ENCODE results near the gene PAF1.

PAF1 gene

DNA sequence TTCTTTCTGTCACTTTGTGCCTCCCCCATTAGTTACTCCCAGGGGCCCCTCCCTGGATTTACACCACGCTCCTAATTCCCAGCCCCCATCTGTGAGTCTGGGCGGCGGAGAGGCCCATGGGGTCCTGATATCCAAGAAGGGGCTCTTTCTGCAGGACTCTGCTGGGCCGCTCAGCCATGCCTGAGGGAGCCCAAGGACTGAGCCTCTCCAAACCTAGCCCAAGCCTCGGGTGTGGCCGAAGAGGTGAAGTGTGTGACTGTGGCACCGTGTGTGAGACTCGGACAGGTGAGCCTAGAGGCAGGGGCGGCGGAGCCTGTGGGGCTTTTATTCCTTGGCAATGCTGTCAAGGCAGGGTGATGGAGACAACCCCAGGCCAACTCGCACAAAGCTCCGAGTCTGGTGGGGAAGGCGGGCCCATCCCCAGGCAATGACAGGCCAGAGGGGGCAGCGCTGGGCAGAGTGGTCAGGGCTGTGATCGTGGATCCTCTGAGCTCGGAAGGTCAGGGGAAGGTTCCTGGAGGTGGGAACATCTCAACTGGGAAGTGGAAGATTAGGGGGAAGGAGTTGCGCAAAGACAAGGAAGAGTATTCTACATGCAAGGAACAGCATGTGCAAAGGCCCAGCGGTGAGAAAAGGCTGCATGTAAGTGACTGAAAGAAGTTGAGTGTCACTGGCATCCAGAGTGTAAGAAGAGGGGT, 23.2 kb upstream of the PAF1 start:
- DNase-seq = peak; percentile 59
- WGBS (ENCODE audit: extremely low coverage, insufficient coverage, low lambda C conversion rate) = no CpG with 5 or more reads among the region's 18 CpGs
- peak overlapping the region; percentile 98 for H3K4ac ChIP-seq (ENCODE audit: low read depth, low read length)

DNA sequence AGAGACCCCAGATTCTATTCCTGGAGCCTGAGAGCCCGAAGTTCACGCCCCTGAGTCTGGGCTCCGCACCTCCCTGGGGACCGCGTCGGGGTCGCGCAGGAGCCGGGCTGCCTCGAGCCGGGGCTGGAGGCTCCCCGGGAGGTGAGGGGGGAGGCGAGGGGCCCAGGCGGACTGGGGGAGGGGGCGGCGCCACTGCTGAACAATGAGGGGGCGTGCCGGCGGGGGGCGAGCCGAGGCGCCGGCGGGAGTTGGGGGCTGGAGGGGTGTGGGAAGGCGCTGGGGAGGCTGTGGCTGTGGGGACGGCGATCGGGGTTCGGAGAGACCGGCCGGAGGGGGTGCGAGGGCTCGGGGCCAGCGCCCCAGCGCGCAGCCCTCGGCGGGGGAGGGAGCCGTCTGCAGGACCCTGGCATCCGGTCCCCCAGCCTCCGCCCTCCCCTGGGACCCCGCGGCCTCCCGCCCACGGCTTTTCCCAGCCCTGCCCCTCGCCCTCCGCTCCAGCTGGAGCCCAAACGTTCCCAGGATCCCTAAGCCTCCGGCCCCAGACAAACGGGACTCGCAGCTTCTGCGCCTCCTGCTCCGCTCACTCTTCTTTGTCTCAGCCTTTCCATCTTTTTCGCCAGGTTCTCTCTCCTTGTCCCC, 22.5 kb upstream of the PAF1 start:
- H3K79me1 ChIP-seq (ENCODE audit: low read length) = peaks cover 20% of the 10 kb centered on the region
- H3K27me3 ChIP-seq (ENCODE audit: insufficient read depth, low read length, poor library complexity) = no peaks in the 10 kb centered on the region
- peak overlapping the region; percentile 73 for H2BK120ac ChIP-seq (ENCODE audit: low read depth, low read length)
- H2BK15ac ChIP-seq (replicated peaks; ENCODE audit: low read depth) = no peak overlapping the region
- H3K23ac ChIP-seq (ENCODE audit: low read length) = peak overlapping the region; percentile 29
- no peak overlapping the region for H4K5ac ChIP-seq (ENCODE audit: low read length)
- H4K8ac ChIP-seq (ENCODE audit: low read depth, low read length) = peak overlapping the region; percentile 78
- peak overlapping the region; percentile 88 for H3K27ac ChIP-seq (ENCODE audit: low read depth, low read length)
- peak overlapping the region; percentile 70 for H3K4me2 ChIP-seq (ENCODE audit: low read length)
- H2BK5ac ChIP-seq (ENCODE audit: low read length) = peak overlapping the region; percentile 96
- DNase-seq = peak; percentile 63
- peak overlapping the region; percentile 98 for H3K4ac ChIP-seq (ENCODE audit: low read depth, low read length)
- peak overlapping the region; percentile 98 for H3K9ac ChIP-seq (ENCODE audit: low read length)
- peak overlapping the region; percentile 20 for H2AK5ac ChIP-seq (ENCODE audit: low read length)
- no peaks in the 10 kb centered on the region for H3K36me3 ChIP-seq (ENCODE audit: control insufficient read depth, insufficient read depth, low read length)
- peak overlapping the region; percentile 86 for H3K56ac ChIP-seq (ENCODE audit: low read length)
- WGBS (ENCODE audit: extremely low coverage, insufficient coverage, low lambda C conversion rate) = no CpG with 5 or more reads among the region's 54 CpGs
- peak overlapping the region; percentile 98 for H3K18ac ChIP-seq (ENCODE audit: low read length)
- H3K4me3 ChIP-seq (ENCODE audit: low read length) = peak overlapping the region; percentile 84
- H3K79me2 ChIP-seq (ENCODE audit: control insufficient read depth, insufficient read depth, low read length) = peaks cover 36% of the 10 kb centered on the region
- H3K4me1 ChIP-seq (ENCODE audit: control insufficient read depth, low read depth, low read length) = peaks cover 16% of the 10 kb centered on the region

More for the DNA sequence above, 23.2 kb upstream of the PAF1 start:
- no peak overlapping the region for H2BK5ac ChIP-seq (ENCODE audit: low read length)
- no peak overlapping the region for H4K8ac ChIP-seq (ENCODE audit: low read depth, low read length)
- no peak overlapping the region for H2BK120ac ChIP-seq (ENCODE audit: low read depth, low read length)
- peak overlapping the region; percentile 29 for H3K23ac ChIP-seq (ENCODE audit: low read length)
- peaks cover 22% of the 10 kb centered on the region for H3K79me1 ChIP-seq (ENCODE audit: low read length)
- H3K79me2 ChIP-seq (ENCODE audit: control insufficient read depth, insufficient read depth, low read length) = peaks cover 31% of the 10 kb centered on the region
- H3K56ac ChIP-seq (ENCODE audit: low read length) = peak overlapping the region; percentile 86
- H3K4me2 ChIP-seq (ENCODE audit: low read length) = peak overlapping the region; percentile 56
- H3K18ac ChIP-seq (ENCODE audit: low read length) = peak overlapping the region; percentile 98
- peaks cover 5% of the 10 kb centered on the region for H3K36me3 ChIP-seq (ENCODE audit: control insufficient read depth, insufficient read depth, low read length)
- peak overlapping the region; percentile 88 for H3K27ac ChIP-seq (ENCODE audit: low read depth, low read length)
- no peak overlapping the region for H2BK15ac ChIP-seq (replicated peaks; ENCODE audit: low read depth)
- peak overlapping the region; percentile 20 for H2AK5ac ChIP-seq (ENCODE audit: low read length)
- peaks cover 12% of the 10 kb centered on the region for H3K4me1 ChIP-seq (ENCODE audit: control insufficient read depth, low read depth, low read length)
- H3K4me3 ChIP-seq (ENCODE audit: low read length) = peak overlapping the region; percentile 84
- peak overlapping the region; percentile 98 for H3K9ac ChIP-seq (ENCODE audit: low read length)
- no peaks in the 10 kb centered on the region for H3K27me3 ChIP-seq (ENCODE audit: insufficient read depth, low read length, poor library complexity)
- no peak overlapping the region for H4K5ac ChIP-seq (ENCODE audit: low read length)

DNA sequence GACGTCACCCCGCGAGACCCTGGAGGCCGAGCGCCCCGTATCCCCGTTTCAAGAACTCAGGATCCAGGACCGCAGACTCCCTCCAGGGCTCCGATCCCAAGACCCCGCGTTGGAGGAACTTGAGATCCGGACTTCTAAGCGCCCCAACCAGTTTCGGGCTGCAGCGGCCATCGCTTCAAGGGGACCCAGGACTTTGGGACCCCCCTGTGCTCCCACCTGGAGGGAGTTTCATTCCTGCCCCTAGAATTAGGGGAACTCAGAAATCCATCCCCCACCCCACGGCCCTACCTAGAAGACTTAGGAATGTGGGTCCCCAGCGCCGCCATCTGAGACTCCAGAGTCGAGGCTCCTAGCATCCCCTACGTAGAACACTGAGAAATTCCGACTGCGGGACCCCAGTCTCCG, 22.0 kb upstream of the PAF1 start:
- Histone ChIP-seq H2BK120ac (ENCODE audit: low read depth, low read length) (peak overlapping the region; percentile 73), H3K4me3 (ENCODE audit: low read length) (peak overlapping the region; percentile 81), H3K79me1 (ENCODE audit: low read length) (peaks cover 20% of the 10 kb centered on the region), H3K27ac (ENCODE audit: low read depth, low read length) (peak overlapping the region; percentile 88), H3K18ac (ENCODE audit: low read length) (peak overlapping the region; percentile 98), H2BK15ac (replicated peaks; ENCODE audit: low read depth) (no peak overlapping the region), H2BK5ac (ENCODE audit: low read length) (peak overlapping the region; percentile 96), H3K27me3 (ENCODE audit: insufficient read depth, low read length, poor library complexity) (no peaks in the 10 kb centered on the region), H3K23ac (ENCODE audit: low read length) (peak overlapping the region; percentile 29), H3K4me2 (ENCODE audit: low read length) (peak overlapping the region; percentile 70), H3K36me3 (ENCODE audit: control insufficient read depth, insufficient read depth, low read length) (no peaks in the 10 kb centered on the region), H3K4me1 (ENCODE audit: control insufficient read depth, low read depth, low read length) (peaks cover 16% of the 10 kb centered on the region), H4K5ac (ENCODE audit: low read length) (no peak overlapping the region), H4K8ac (ENCODE audit: low read depth, low read length) (peak overlapping the region; percentile 78), H3K56ac (ENCODE audit: low read length) (peak overlapping the region; percentile 86), H3K9ac (ENCODE audit: low read length) (peak overlapping the region; percentile 98), H3K4ac (ENCODE audit: low read depth, low read length) (peak overlapping the region; percentile 98), H3K79me2 (ENCODE audit: control insufficient read depth, insufficient read depth, low read length) (peaks cover 41% of the 10 kb centered on the region), H2AK5ac (ENCODE audit: low read length) (no peak overlapping the region)
- WGBS (ENCODE audit: extremely low coverage, insufficient coverage, low lambda C conversion rate) = no CpG with 5 or more reads among the region's 24 CpGs
- no peak for DNase-seq

DNA sequence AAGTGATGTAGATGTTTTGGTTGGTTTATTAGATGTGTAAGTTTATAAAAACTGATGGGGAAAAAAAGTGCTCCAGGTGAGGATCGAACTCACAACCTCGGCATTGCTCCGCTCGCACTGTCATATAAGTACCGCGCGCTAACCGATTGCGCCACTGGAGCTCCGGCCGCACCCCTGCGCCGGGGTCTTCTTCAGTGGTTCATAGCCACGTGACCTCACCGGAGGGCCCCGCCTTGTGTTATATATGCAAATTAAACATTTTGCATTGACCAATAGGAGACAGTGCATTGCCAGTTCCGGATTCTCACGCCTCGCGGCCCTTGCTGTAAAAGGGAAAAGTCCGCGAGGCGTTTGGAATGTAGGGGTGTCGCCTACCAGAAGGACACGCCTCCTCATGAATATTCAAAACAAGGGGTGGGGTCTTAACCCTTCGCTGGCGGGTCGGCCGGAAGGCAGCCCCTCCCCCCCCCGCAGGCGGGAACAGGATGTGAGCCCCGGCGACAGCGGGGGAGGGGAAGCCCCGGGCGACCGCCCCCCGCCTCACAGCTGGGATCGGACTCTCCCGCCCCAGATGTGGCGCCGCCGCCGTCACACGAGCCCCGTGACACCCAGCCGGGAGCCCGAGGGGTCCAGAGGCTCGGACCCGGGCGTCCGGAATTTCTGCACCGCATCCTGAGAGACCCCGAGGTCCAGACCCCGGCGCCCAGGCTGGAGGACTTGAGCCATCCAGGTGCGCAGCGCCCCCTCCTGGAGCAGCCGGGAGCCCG, 21.4 kb upstream of the PAF1 start, which contains the start of gene PLEKHG2:
Gene PLEKHG2 (plus strand): TSS at position 570 of the 767 bp plus-strand sequence. CDS start 1,418 bp downstream, outside the sequence.
- Histone ChIP-seq H3K56ac (ENCODE audit: low read length) (peak within 1 kb of the TSS; percentile 86), H3K79me1 (ENCODE audit: low read length) (peaks cover 20% of the 10 kb centered on the region), H3K27me3 (ENCODE audit: insufficient read depth, low read length, poor library complexity) (no peaks in the 10 kb centered on the region), H3K36me3 (ENCODE audit: control insufficient read depth, insufficient read depth, low read length) (no peaks in the 10 kb centered on the region), H2BK15ac (replicated peaks; ENCODE audit: low read depth) (no peak within 1 kb of the TSS), H3K18ac (ENCODE audit: low read length) (peak within 1 kb of the TSS; percentile 98), H2AK5ac (ENCODE audit: low read length) (peak within 1 kb of the TSS; percentile 66), H2BK120ac (ENCODE audit: low read depth, low read length) (peak within 1 kb of the TSS; percentile 73), H3K27ac (ENCODE audit: low read depth, low read length) (peak within 1 kb of the TSS; percentile 88), H4K8ac (ENCODE audit: low read depth, low read length) (peak within 1 kb of the TSS; percentile 78), H3K23ac (ENCODE audit: low read length) (peak within 1 kb of the TSS; percentile 29), H2BK5ac (ENCODE audit: low read length) (peak within 1 kb of the TSS; percentile 96), H3K4me3 (ENCODE audit: low read length) (peak within 1 kb of the TSS; percentile 84), H3K79me2 (ENCODE audit: control insufficient read depth, insufficient read depth, low read length) (peaks cover 47% of the 10 kb centered on the region), H3K4me2 (ENCODE audit: low read length) (peak within 1 kb of the TSS; percentile 70), H3K4me1 (ENCODE audit: control insufficient read depth, low read depth, low read length) (peaks cover 16% of the 10 kb centered on the region), H4K5ac (ENCODE audit: low read length) (no peak within 1 kb of the TSS), H3K9ac (ENCODE audit: low read length) (peak within 1 kb of the TSS; percentile 98), H3K4ac (ENCODE audit: low read depth, low read length) (peak within 1 kb of the TSS; percentile 98)
- peak; percentile 100 for DNase-seq
- no CpG with 5 or more reads among the region's 60 CpGs for WGBS (ENCODE audit: extremely low coverage, insufficient coverage, low lambda C conversion rate)

DNA sequence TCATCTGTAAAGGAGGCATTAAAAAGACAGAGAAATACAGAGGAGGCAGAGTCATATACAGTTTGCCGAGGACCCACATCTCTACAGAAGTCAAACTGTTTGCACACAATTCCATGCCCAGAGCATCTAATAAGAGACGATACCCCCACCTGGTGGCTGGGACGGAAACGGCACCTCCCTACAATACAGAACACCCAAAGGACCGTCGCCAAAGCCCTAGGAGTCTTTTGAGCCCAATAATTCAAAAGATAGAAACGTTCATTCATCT, 20.9 kb upstream of the PAF1 start:
- H3K27ac ChIP-seq (ENCODE audit: low read depth, low read length) = no peak overlapping the region

More for the DNA sequence above, 20.9 kb upstream of the PAF1 start:
- H3K4me3 ChIP-seq (ENCODE audit: low read length) = peak overlapping the region; percentile 18
- H2AK5ac ChIP-seq (ENCODE audit: low read length) = no peak overlapping the region
- H3K79me1 ChIP-seq (ENCODE audit: low read length) = peaks cover 18% of the 10 kb centered on the region
- no CpG with 5 or more reads among the region's 7 CpGs for WGBS (ENCODE audit: extremely low coverage, insufficient coverage, low lambda C conversion rate)
- H3K79me2 ChIP-seq (ENCODE audit: control insufficient read depth, insufficient read depth, low read length) = peaks cover 52% of the 10 kb centered on the region
- H4K8ac ChIP-seq (ENCODE audit: low read depth, low read length) = no peak overlapping the region
- H3K18ac ChIP-seq (ENCODE audit: low read length) = no peak overlapping the region
- peak; percentile 91 for DNase-seq
- no peak overlapping the region for H3K23ac ChIP-seq (ENCODE audit: low read length)
- H3K9ac ChIP-seq (ENCODE audit: low read length) = peak overlapping the region; percentile 92
- H3K4me2 ChIP-seq (ENCODE audit: low read length) = peak overlapping the region; percentile 31
- H2BK15ac ChIP-seq (replicated peaks; ENCODE audit: low read depth) = no peak overlapping the region
- no peaks in the 10 kb centered on the region for H3K27me3 ChIP-seq (ENCODE audit: insufficient read depth, low read length, poor library complexity)
- no peaks in the 10 kb centered on the region for H3K36me3 ChIP-seq (ENCODE audit: control insufficient read depth, insufficient read depth, low read length)
- H4K5ac ChIP-seq (ENCODE audit: low read length) = no peak overlapping the region
- no peak overlapping the region for H3K4ac ChIP-seq (ENCODE audit: low read depth, low read length)
- H3K4me1 ChIP-seq (ENCODE audit: control insufficient read depth, low read depth, low read length) = peaks cover 16% of the 10 kb centered on the region
- H3K56ac ChIP-seq (ENCODE audit: low read length) = peak overlapping the region; percentile 76
- H2BK120ac ChIP-seq (ENCODE audit: low read depth, low read length) = no peak overlapping the region
- no peak overlapping the region for H2BK5ac ChIP-seq (ENCODE audit: low read length)
